Right renal pelvis (tissue), 4 donors: Measurements from ENCODE around the gene PDE4B. TPM values are rescaled to one million over a fixed set of nuclear protein-coding genes. Genes with fewer than 3 reads are reported as not detected.
"Not testable (repeated sequence)": the region's sequence is repeated elsewhere in the genome, so short reads cannot be mapped to it uniquely, and the experiment has no call there.

Experiments used
- DNase-seq, 4 donors: peaks; one replicate each; pipeline ENCODE4 v3.0.0-alpha.2; 2013; ENCODE audit warnings: low read depth in 4 of 4, low spot score in 3 of 4, missing footprints in 1 of 4
- polyA plus RNA-seq, 4 donors: library from polyadenylated mRNA; unstranded; fragments of 120-200 nt; gene quantifications; one replicate each; pipeline ENCODE4 v1.2.1, GENCODE V29; 2013; ENCODE audit not compliant: insufficient read length in 4 of 4

PDE4B gene
- polyA plus RNA-seq, 4 donors = 7.7 to 10.3 (median 9.0) TPM

GRCh38 chr1:65813956-65814355 is 21.3 kb downstream of the PDE4B start:
- no peak for DNase-seq

GRCh38 chr1:65814752-65815151 is 22.1 kb downstream of the PDE4B start:
- DNase-seq = no peak

GRCh38 chr1:65817891-65818290 is 25.2 kb downstream of the PDE4B start:
- no peak for DNase-seq

- DNase-seq = no peak
These were observed 26.3 kb downstream of the PDE4B start for GRCh38 chr1:65818966-65819365.

GRCh38 chr1:65820983-65821382 is 28.3 kb downstream of the PDE4B start:
- DNase-seq = no peak

- DNase-seq = no peak
These were observed 28.7 kb downstream of the PDE4B start for GRCh38 chr1:65821386-65821785.

- DNase-seq = no peak
These were observed 31.4 kb downstream of the PDE4B start for GRCh38 chr1:65824103-65824502.

- DNase-seq = no peak
These were observed 33.0 kb downstream of the PDE4B start for GRCh38 chr1:65825741-65826140.

- DNase-seq = no peak
These were observed 34.1 kb downstream of the PDE4B start for GRCh38 chr1:65826782-65827181.

- DNase-seq = no peak
These were observed 34.7 kb downstream of the PDE4B start for GRCh38 chr1:65827346-65827745.

GRCh38 chr1:65830306-65830705 is 37.6 kb downstream of the PDE4B start:
- no peak for DNase-seq

GRCh38 chr1:65832296-65832695 is 39.6 kb downstream of the PDE4B start:
- no peak for DNase-seq

GRCh38 chr1:65836686-65837085 is 44.0 kb downstream of the PDE4B start:
- no peak for DNase-seq

- DNase-seq = no peak
These were observed 48.0 kb downstream of the PDE4B start for GRCh38 chr1:65840683-65841082.

- DNase-seq = no peak
These were observed 51.6 kb downstream of the PDE4B start for GRCh38 chr1:65844296-65844695.

- DNase-seq = no peak
These were observed 52.3 kb downstream of the PDE4B start for GRCh38 chr1:65844821-65845534.

- no peak for DNase-seq
These were observed 52.9 kb downstream of the PDE4B start for GRCh38 chr1:65845535-65846060.

- DNase-seq = no peak
These were observed 54.2 kb downstream of the PDE4B start for GRCh38 chr1:65846866-65847265.

GRCh38 chr1:65850281-65850680 is 57.6 kb downstream of the PDE4B start:
- DNase-seq = no peak

- DNase-seq = not testable (repeated sequence)
These were observed 63.9 kb downstream of the PDE4B start for GRCh38 chr1:65856591-65856990.

- DNase-seq = no peak
These were observed 73.7 kb downstream of the PDE4B start for GRCh38 chr1:65866439-65866838.

GRCh38 chr1:65872301-65872700 is 79.6 kb downstream of the PDE4B start:
- DNase-seq = no peak

GRCh38 chr1:65878342-65878741 is 85.6 kb downstream of the PDE4B start:
- DNase-seq = not testable (repeated sequence)
